GM12865 (cell line): Measurements from ENCODE around the gene CREM.

Source experiments
- DNase-seq: peaks from one replicate; pipeline ENCODE4 v3.0.0; 2010; ENCODE audit warnings: low read depth
- H3K4me3 ChIP-seq: 2 replicates; pipeline ENCODE4 v1.5.1; 2011; ENCODE audit warnings: mild to moderate bottlenecking, low read depth, low read length, control low read depth
- TF ChIP-seq, protein P1 (sequence below): IDR thresholded peaks from 2 replicates; pipeline ENCODE4 v1.5.1; 2011; ENCODE audit warnings: low read length, control low read depth, low read depth, inconsistent platforms; ENCODE audit not compliant: insufficient read depth; ENCODE audit errors: missing control alignments

The CREM gene

DNA sequence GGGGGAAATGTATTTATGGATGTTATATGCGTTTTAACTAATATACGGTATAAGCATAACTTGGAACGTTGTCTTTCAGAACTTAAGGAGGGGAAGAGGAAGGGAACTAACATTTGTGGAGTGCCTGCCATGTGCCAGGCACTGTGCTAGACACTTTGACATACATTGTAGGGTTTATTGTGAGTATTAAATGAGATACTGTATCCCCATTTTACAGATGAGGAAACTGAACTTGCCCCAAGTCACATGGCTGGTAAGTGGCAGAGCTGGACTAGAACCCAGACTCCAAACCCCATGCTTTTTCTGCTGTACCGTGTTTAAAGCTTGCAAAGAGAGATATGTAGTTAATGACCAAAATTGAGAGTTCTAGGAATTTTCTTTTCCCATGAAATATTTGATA lies 74.6 kb downstream of the CREM start:
- DNase-seq, result no peak
- H3K4me3 ChIP-seq, result no peak overlapping the region
- TF ChIP-seq, protein P1, sequence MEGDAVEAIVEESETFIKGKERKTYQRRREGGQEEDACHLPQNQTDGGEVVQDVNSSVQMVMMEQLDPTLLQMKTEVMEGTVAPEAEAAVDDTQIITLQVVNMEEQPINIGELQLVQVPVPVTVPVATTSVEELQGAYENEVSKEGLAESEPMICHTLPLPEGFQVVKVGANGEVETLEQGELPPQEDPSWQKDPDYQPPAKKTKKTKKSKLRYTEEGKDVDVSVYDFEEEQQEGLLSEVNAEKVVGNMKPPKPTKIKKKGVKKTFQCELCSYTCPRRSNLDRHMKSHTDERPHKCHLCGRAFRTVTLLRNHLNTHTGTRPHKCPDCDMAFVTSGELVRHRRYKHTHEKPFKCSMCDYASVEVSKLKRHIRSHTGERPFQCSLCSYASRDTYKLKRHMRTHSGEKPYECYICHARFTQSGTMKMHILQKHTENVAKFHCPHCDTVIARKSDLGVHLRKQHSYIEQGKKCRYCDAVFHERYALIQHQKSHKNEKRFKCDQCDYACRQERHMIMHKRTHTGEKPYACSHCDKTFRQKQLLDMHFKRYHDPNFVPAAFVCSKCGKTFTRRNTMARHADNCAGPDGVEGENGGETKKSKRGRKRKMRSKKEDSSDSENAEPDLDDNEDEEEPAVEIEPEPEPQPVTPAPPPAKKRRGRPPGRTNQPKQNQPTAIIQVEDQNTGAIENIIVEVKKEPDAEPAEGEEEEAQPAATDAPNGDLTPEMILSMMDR, result no peak

DNA sequence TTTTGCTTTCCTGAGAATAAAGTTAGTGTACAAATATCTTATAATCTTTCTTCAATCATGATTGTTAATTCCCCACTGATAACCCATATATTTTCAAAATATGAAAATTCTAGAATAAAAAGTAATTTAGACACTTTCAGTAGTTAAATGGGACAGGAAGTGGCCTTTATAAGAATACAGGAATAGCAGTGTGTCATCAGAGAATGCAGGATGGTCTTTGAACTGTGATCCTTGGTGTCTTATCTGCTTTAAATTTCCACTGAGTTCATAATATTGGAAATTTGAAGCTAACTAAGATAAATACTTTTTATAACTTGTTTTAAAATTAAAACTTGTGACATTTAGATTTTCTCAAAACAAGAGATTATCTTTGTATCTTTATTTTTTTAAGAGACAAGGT lies 75.4 kb downstream of the CREM start:
- DNase-seq, result no peak
- TF ChIP-seq, protein P1, result no peak
- no peak overlapping the region for H3K4me3 ChIP-seq

DNA sequence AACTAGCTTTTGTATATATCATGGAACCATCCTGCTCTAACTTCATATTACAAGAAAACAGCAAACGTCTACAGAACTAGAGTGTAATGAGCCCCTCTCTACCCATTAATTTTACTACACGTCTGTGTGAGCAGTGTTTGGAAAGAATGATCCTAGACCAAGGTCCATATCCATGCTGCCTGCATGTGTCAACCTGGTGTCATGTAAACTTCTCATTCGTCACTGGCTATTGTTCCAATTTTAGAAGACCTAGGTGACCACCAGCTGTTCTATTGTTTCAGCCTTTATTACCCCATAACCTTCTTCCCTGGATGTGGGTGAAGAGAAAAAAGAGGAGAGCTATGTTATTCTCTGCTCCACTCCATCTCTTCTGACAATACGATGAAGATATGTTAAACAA lies 77.1 kb downstream of the CREM start:
- H3K4me3 ChIP-seq, result no peak overlapping the region
- DNase-seq, result no peak
- TF ChIP-seq, protein P1, result no peak

DNA sequence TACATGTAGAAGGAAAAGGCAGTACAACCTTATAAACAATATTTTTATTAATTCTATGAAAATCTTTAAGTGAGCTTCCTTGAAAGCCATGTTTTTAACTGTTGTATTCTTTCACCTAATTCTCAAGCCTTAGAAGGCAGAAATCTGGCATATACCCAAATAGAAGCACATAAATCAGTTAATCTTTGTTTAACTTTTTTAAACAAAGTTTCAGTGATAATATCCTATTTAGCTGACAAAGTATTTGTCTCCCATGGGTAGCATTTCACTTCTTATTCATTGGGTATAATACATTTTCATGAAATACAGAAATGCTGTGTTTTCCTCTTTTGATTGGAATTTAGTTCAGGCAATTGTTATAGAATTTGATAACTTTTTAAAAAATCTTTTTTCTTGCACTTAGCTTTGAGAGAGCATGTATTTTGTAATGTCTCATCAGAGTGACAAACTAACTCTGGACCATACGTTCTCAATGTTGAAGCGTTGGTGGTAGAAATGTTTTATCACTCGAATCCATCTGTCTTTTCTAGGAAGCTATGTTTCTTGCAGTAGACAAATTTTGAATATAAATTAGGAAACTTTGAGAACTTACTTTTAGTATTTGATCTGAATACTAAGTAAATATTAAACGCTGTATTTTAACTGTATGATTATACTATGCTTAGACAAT lies 78.1 kb downstream of the CREM start:
- no peak for DNase-seq
- H3K4me3 ChIP-seq, result no peak overlapping the region
- TF ChIP-seq, protein P1, result no peak

DNA sequence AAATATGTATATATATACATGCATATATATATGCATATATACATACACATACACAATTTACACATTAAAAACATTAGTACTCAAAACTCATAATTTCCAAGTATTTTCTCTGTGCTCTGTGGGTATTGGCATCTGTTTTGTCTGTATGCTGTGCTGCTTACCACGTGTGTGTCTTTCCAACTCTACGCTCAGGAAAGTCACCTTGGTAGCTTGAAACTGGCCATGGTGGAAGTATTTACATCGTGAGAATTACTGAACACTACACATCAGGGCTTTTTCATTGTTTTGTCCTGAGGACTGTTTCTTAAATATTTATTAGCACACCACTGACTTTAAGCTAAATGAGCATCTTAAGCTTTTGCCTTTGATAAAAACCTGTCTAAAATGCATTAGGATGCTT lies 79.6 kb downstream of the CREM start:
- TF ChIP-seq, protein P1, result no peak
- DNase-seq, result no peak

DNA sequence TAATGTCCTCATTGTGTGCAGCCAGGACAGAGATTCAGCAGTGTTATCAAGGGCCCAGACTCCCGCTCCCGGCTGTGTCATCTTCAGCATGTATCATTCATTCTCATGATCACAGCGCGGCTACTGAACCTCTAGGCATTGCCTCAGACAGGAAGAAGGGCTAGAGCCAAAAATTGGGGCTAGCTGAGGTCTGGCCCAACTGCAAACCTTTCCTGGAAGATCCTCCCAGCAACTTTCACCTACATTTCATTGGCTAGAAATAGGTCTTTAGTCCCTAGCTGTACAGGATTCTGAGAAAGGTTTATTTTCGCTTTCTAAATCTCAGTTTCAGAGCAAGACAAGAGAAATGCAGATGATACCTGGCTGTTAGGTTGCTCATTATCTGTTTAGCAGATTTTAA lies 81.9 kb downstream of the CREM start:
- DNase-seq, result peak; percentile 57
- TF ChIP-seq, protein P1, result no peak
- H3K4me3 ChIP-seq, result no peak overlapping the region

More for the DNA sequence above, 79.6 kb downstream of the CREM start:
- H3K4me3 ChIP-seq, result no peak overlapping the region
